WTC11 (cell line): ENCODE measurements around the gene OGG1. TPM values are rescaled to one million over a fixed set of nuclear protein-coding genes. Genes with fewer than 3 reads are reported as not detected.

Experiments used
- ATAC-seq: fragments of 200-7000 bp; cut with Tn5 transposase; 2 replicates; pipeline ENCODE4 v1.10.0; 2021; ENCODE audit warnings: mild to moderate bottlenecking, moderate library complexity
- CTCF ChIA-PET: fragments of 300-600 bp; sonication (Branson Sonifier 250); formaldehyde crosslinking; loops from one replicate; lab custom pipeline; 2021; ENCODE audit warnings: antibody characterized with exemption; lab: Charles Lee
- POLR2A ChIA-PET: fragments of 350-600 bp; sonication (Branson Sonifier 250); formaldehyde crosslinking; loops from one replicate; lab custom pipeline; 2021; ENCODE audit warnings: antibody characterized with exemption; lab: Charles Lee
- DNase-seq: peaks from one replicate; pipeline ENCODE4 v3.0.0; 2021; ENCODE audit warnings: low spot score
- H3K27ac Mint-ChIP-seq: 2 replicates; pipeline ENCODE4 v1.8.0; 2021; ENCODE audit warnings: mixed read lengths
- H3K27me3 Mint-ChIP-seq: 2 replicates; pipeline ENCODE4 v1.8.0; 2021; ENCODE audit warnings: low read depth, mild to moderate bottlenecking, moderate library complexity, mixed read lengths
- H3K36me3 Mint-ChIP-seq: 2 replicates; pipeline ENCODE4 v1.8.0; 2021; ENCODE audit warnings: mixed read lengths
- H3K4me1 Mint-ChIP-seq: 2 replicates; pipeline ENCODE4 v1.8.0; 2022; ENCODE audit warnings: mixed read lengths
- H3K4me3 Mint-ChIP-seq: 2 replicates; pipeline ENCODE4 v1.8.0; 2021; ENCODE audit warnings: mild to moderate bottlenecking, moderate library complexity, mixed read lengths
- H3K9me3 Mint-ChIP-seq: 2 replicates; pipeline ENCODE4 v1.8.0; 2021; ENCODE audit warnings: mixed read lengths
- CREB1 ChIP-seq: sonication (generic); formaldehyde crosslinking; IDR thresholded peaks from 2 replicates; pipeline ENCODE4 v1.8.0; 2023; ENCODE audit warnings: mild to moderate bottlenecking, missing genetic modification reagents
- CREM ChIP-seq: sonication (generic); formaldehyde crosslinking; IDR thresholded peaks from 2 replicates; pipeline ENCODE4 v1.8.1; 2022; ENCODE audit warnings: mild to moderate bottlenecking, missing genetic modification reagents, moderate library complexity
- GABPB1 ChIP-seq: sonication (generic); formaldehyde crosslinking; IDR thresholded peaks from 2 replicates; pipeline ENCODE4 v1.8.1; 2023; ENCODE audit warnings: mild to moderate bottlenecking, missing genetic modification reagents
- HMGA2 ChIP-seq: fragments of 250-450 bp; sonication (Bioruptor Pico); IDR thresholded peaks from 2 replicates; pipeline ENCODE4 v1.4.0; 2021; ENCODE audit warnings: mild to moderate bottlenecking, moderate library complexity
- JAZF1 ChIP-seq: fragments of 250-450 bp; sonication (Bioruptor Pico); IDR thresholded peaks from 2 replicates; pipeline ENCODE4 v1.9.0; 2021; ENCODE audit warnings: moderate library complexity, mild to moderate bottlenecking, inconsistent platforms
- JUN ChIP-seq: sonication (generic); formaldehyde crosslinking; IDR thresholded peaks from 2 replicates; pipeline ENCODE4 v1.8.0; 2023; ENCODE audit warnings: mild to moderate bottlenecking, missing genetic modification reagents
- NFATC4 ChIP-seq: fragments of 250-450 bp; sonication (Bioruptor Pico); IDR thresholded peaks from 2 replicates; pipeline ENCODE4 v1.9.0; 2021; ENCODE audit warnings: mild to moderate bottlenecking
- NFE2L1 ChIP-seq: sonication (generic); formaldehyde crosslinking; IDR thresholded peaks from 2 replicates; pipeline ENCODE4 v1.8.1; 2023; ENCODE audit warnings: missing genetic modification reagents
- NR1H2 ChIP-seq: sonication (generic); formaldehyde crosslinking; IDR thresholded peaks from 2 replicates; pipeline ENCODE4 v1.9.0; 2021; ENCODE audit warnings: mild to moderate bottlenecking, moderate library complexity, missing genetic modification reagents
- PRRX2 ChIP-seq: fragments of 250-450 bp; sonication (Bioruptor Pico); IDR thresholded peaks from 2 replicates; pipeline ENCODE4 v1.8.0; 2021; ENCODE audit warnings: mild to moderate bottlenecking
- RELA ChIP-seq: sonication (generic); formaldehyde crosslinking; IDR thresholded peaks from 2 replicates; pipeline ENCODE4 v1.8.1; 2022; ENCODE audit warnings: missing genetic modification reagents, mild to moderate bottlenecking, borderline replicate concordance
- SOX15 ChIP-seq: fragments of 250-450 bp; sonication (Bioruptor Pico); IDR thresholded peaks from 2 replicates; pipeline ENCODE4 v1.9.0; 2021; ENCODE audit warnings: mild to moderate bottlenecking
- ZBTB21 ChIP-seq: sonication (generic); formaldehyde crosslinking; IDR thresholded peaks from 2 replicates; pipeline ENCODE4 v1.8.1; 2023; ENCODE audit warnings: mild to moderate bottlenecking, missing genetic modification reagents, borderline replicate concordance
- ZNF121 ChIP-seq: sonication (generic); formaldehyde crosslinking; IDR thresholded peaks from 2 replicates; pipeline ENCODE4 v1.8.0; 2023; ENCODE audit warnings: missing genetic modification reagents
- ZNF138 ChIP-seq: sonication (generic); formaldehyde crosslinking; conservative IDR thresholded peaks from 2 replicates; pipeline ENCODE4 v1.8.1; 2022; ENCODE audit warnings: mild to moderate bottlenecking, moderate library complexity, missing genetic modification reagents
- ZNF232 ChIP-seq: sonication (generic); formaldehyde crosslinking; IDR thresholded peaks from 2 replicates; pipeline ENCODE4 v1.8.0; 2022; ENCODE audit warnings: mild to moderate bottlenecking, missing genetic modification reagents
- ZNF423 ChIP-seq: fragments of 250-450 bp; sonication (Bioruptor Pico); IDR thresholded peaks from 2 replicates; pipeline ENCODE4 v2.1.2; 2022; ENCODE audit warnings: mild to moderate bottlenecking, moderate library complexity
- ZNF671 ChIP-seq: fragments of 250-450 bp; sonication (Bioruptor Pico); IDR thresholded peaks from 2 replicates; pipeline ENCODE4 v1.8.0; 2021; ENCODE audit warnings: mild to moderate bottlenecking
- total RNA-seq: library from RNA; stranded (reverse); gene quantifications from 3 replicates; pipeline ENCODE4 v1.2.3, GENCODE V29; 2021
- TF ChIP-seq, protein P1 (sequence below): sonication (generic); formaldehyde crosslinking; IDR thresholded peaks from 2 replicates; pipeline ENCODE4 v1.8.0; 2022; ENCODE audit warnings: mild to moderate bottlenecking, missing genetic modification reagents
- TF ChIP-seq, protein P2 (sequence below): sonication (generic); formaldehyde crosslinking; IDR thresholded peaks from 2 replicates; pipeline ENCODE4 v1.8.1; 2023; ENCODE audit warnings: mild to moderate bottlenecking, missing genetic modification reagents, moderate library complexity
- TF ChIP-seq, protein P3 (sequence below): fragments of 250-450 bp; sonication (Bioruptor Pico); IDR thresholded peaks from 2 replicates; pipeline ENCODE4 v1.8.0; 2021; ENCODE audit warnings: mild to moderate bottlenecking
- TF ChIP-seq, protein P4 (sequence below): sonication (generic); formaldehyde crosslinking; IDR thresholded peaks from 2 replicates; pipeline ENCODE4 v1.8.1; 2022; ENCODE audit warnings: low read depth, mild to moderate bottlenecking, moderate library complexity, missing genetic modification reagents, borderline replicate concordance
- TF ChIP-seq, protein P5 (sequence below): fragments of 250-450 bp; sonication (Bioruptor Pico); conservative IDR thresholded peaks from 2 replicates; pipeline ENCODE4 v1.9.0; 2021; ENCODE audit warnings: mild to moderate bottlenecking
- TF ChIP-seq, protein P6 (sequence below): sonication (generic); formaldehyde crosslinking; IDR thresholded peaks from 2 replicates; pipeline ENCODE4 v1.8.1; 2022; ENCODE audit warnings: missing genetic modification reagents, borderline replicate concordance

OGG1 gene
- total RNA-seq, 1 experiment from 2014 or later, result 27.3 TPM

DNA sequence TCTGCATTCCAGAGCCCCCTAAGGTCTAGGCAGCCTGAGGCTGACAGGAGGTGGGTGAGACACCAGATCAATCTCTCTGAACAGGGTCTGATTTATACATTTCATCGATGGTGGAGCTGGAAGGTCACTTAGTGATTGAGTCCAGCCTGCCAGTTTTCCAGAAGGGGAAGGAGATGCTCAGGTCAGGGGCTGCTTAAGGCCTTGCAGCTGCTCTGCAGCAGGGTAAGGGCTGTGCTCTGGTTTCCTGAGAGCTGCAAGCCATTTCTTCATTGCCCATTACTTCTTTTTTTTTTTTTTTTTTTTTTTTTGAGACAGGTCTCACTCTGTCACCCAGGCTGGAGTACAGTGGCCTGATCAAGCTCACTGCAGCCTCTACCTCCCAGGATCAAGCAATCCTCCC is 31.8 kb downstream of the OGG1 start:
- ChIA-PET POLR2A (interaction anchor here (0.7 kb wide), 1 partner anchor 1049 kb away, joined by 4 read pairs; no protein-coding TSS in a partner anchor), CTCF (interaction anchor here (0.7 to 1.6 kb wide), 5 partner anchors 13 to 482 kb away, joined by 3 read pairs; no protein-coding TSS in a partner anchor)
- no peak overlapping the region for H3K27ac Mint-ChIP-seq
- no peaks in the 10 kb centered on the region for H3K4me1 Mint-ChIP-seq
- ATAC-seq (no peak), DNase-seq (no peak)
- no peaks in the 10 kb centered on the region for H3K9me3 Mint-ChIP-seq
- no peak overlapping the region for H3K4me3 Mint-ChIP-seq
- peaks cover 10% of the 10 kb centered on the region for H3K27me3 Mint-ChIP-seq
- TF ChIP-seq ZNF121, result no peak
- TF ChIP-seq NFE2L1 (CRISPR knock-in tag), result no peak
- TF ChIP-seq PRRX2, result no peak
- TF ChIP-seq ZNF423, result no peak
- no peak for TF ChIP-seq ZNF671 (CRISPR knock-in tag)
- no peak for TF ChIP-seq RELA (CRISPR knock-in tag)
- TF ChIP-seq NR1H2 (CRISPR knock-in tag), result no peak
- no peak for TF ChIP-seq NFATC4
- no peak for TF ChIP-seq JUN (CRISPR knock-in tag)
- TF ChIP-seq, protein P1, sequence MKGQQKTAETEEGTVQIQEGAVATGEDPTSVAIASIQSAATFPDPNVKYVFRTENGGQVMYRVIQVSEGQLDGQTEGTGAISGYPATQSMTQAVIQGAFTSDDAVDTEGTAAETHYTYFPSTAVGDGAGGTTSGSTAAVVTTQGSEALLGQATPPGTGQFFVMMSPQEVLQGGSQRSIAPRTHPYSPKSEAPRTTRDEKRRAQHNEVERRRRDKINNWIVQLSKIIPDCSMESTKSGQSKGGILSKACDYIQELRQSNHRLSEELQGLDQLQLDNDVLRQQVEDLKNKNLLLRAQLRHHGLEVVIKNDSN (CRISPR knock-in tag), result no peak
- TF ChIP-seq, protein P2, sequence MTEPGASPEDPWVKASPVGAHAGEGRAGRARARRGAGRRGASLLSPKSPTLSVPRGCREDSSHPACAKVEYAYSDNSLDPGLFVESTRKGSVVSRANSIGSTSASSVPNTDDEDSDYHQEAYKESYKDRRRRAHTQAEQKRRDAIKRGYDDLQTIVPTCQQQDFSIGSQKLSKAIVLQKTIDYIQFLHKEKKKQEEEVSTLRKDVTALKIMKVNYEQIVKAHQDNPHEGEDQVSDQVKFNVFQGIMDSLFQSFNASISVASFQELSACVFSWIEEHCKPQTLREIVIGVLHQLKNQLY (CRISPR knock-in tag), result no peak
- no peak for TF ChIP-seq JAZF1 (CRISPR knock-in tag)
- TF ChIP-seq CREM (CRISPR knock-in tag), result no peak
- TF ChIP-seq, protein P3, sequence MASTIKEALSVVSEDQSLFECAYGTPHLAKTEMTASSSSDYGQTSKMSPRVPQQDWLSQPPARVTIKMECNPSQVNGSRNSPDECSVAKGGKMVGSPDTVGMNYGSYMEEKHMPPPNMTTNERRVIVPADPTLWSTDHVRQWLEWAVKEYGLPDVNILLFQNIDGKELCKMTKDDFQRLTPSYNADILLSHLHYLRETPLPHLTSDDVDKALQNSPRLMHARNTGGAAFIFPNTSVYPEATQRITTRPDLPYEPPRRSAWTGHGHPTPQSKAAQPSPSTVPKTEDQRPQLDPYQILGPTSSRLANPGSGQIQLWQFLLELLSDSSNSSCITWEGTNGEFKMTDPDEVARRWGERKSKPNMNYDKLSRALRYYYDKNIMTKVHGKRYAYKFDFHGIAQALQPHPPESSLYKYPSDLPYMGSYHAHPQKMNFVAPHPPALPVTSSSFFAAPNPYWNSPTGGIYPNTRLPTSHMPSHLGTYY (CRISPR knock-in tag), result no peak
- TF ChIP-seq HMGA2, result no peak
- TF ChIP-seq ZNF232, result no peak
- TF ChIP-seq ZNF138 (CRISPR knock-in tag), result no peak
- no peak for TF ChIP-seq CREB1 (CRISPR knock-in tag)
- H3K36me3 Mint-ChIP-seq, result peaks cover 45% of the 10 kb centered on the region

DNA sequence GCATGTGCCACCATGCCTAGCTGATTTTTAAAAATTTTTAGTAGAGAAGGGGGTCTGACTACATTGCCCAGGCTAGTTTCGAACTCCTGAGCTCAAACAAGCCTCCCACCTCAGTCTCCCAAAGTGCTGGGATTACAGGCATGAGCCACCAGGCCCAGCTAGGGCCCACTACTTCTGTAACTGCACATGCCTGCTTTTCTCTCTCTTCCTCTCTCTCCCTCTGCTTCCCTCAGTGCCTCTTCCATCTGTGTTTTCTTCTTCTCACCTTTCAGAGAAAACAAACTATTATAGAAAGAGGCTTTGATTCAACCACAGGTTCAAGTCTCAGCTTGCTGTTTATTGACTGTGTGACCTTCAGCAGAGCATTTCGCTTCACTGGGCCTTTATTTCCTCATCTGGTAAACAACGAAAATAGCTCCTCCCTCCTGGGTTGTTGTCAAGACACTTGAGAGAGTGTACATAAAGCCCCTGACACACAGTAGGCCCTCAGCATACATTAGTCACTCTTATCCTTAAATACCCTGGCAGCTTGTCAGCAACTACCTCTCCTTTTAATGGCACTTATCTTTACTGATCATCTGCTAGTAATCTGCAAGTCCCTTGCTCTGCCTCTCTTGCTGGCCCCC is 32.3 kb downstream of the OGG1 start:
- POLR2A ChIA-PET, result interaction anchor here (0.7 to 1.0 kb wide), 2 partner anchors 11 to 1050 kb away, joined by 4 to 5 read pairs; partner anchors contain the start of genes ARPC4 and TADA3
- peaks cover 6% of the 10 kb centered on the region for H3K27me3 Mint-ChIP-seq
- DNase-seq (no peak), ATAC-seq (no peak)
- no peaks in the 10 kb centered on the region for H3K9me3 Mint-ChIP-seq
- H3K27ac Mint-ChIP-seq, result no peak overlapping the region
- H3K36me3 Mint-ChIP-seq, result peaks cover 50% of the 10 kb centered on the region
- no peaks in the 10 kb centered on the region for H3K4me1 Mint-ChIP-seq
- H3K4me3 Mint-ChIP-seq, result no peak overlapping the region
- CTCF ChIA-PET, result interaction anchor here (0.7 to 1.8 kb wide), 8 partner anchors 8 to 482 kb away, joined by 3 to 6 read pairs (median 3); partner anchors contain the start of gene ARPC4
- TF ChIP-seq JAZF1 (CRISPR knock-in tag), result no peak
- no peak for TF ChIP-seq GABPB1
- no peak for TF ChIP-seq NFE2L1 (CRISPR knock-in tag)
- TF ChIP-seq, protein P4, sequence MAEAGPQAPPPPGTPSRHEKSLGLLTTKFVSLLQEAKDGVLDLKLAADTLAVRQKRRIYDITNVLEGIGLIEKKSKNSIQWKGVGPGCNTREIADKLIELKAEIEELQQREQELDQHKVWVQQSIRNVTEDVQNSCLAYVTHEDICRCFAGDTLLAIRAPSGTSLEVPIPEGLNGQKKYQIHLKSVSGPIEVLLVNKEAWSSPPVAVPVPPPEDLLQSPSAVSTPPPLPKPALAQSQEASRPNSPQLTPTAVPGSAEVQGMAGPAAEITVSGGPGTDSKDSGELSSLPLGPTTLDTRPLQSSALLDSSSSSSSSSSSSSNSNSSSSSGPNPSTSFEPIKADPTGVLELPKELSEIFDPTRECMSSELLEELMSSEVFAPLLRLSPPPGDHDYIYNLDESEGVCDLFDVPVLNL (CRISPR knock-in tag), result no peak
- TF ChIP-seq ZNF671 (CRISPR knock-in tag), result no peak
- TF ChIP-seq, protein P5, sequence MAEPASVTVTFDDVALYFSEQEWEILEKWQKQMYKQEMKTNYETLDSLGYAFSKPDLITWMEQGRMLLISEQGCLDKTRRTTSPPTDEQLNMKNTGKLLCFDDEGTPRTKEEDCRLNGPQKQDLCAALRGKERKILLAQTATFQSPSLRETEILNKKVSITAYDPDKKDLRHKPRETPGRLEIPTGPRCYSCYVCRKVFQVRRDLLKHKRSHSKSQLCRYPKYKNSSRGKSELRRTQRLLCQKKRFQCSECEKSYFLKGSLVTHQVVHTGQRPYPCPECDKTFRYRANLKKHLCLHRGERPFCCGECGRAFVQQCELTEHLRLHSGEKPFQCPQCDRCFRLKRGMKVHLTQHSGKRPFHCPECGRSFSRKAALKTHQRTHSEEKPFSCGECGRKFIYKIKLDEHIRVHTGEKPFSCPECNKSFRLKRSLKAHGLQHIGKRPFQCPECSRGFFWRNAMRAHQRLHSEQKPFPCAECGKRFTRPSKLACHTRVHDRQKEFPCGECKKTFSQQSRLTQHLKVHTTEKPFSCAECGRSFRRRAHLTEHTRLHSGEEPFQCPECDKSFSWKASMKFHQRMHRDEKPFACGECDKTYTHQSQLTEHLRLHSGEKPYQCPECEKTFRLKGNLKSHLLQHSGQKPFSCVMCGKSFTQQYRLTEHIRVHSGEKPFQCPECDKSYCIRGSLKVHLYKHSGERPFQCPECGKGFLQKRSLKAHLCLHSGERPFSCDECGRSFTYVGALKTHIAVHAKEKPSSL (CRISPR knock-in tag), result no peak
- no peak for TF ChIP-seq SOX15 (CRISPR knock-in tag)
- TF ChIP-seq, protein P6, sequence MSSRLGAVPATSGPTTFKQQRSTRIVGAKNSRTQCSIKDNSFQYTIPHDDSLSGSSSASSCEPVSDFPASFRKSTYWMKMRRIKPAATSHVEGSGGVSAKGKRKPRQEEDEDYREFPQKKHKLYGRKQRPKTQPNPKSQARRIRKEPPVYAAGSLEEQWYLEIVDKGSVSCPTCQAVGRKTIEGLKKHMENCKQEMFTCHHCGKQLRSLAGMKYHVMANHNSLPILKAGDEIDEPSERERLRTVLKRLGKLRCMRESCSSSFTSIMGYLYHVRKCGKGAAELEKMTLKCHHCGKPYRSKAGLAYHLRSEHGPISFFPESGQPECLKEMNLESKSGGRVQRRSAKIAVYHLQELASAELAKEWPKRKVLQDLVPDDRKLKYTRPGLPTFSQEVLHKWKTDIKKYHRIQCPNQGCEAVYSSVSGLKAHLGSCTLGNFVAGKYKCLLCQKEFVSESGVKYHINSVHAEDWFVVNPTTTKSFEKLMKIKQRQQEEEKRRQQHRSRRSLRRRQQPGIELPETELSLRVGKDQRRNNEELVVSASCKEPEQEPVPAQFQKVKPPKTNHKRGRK, result no peak
- no peak for TF ChIP-seq ZBTB21 (CRISPR knock-in tag)
